Right lung (tissue), 10 donors: ENCODE measurements around the gene KCNJ5. TPM values are rescaled to one million over a fixed set of nuclear protein-coding genes. Genes with fewer than 3 reads are reported as not detected.
A peak's percentile ranks its signal among the peaks of the same experiment; 100 is the strongest.

Experiments
- DNase-seq, 2 donors: peaks; one replicate each; pipeline ENCODE4 v3.0.0-alpha.2; 2013
- long read RNA-seq, 8 donors: transcript quantifications; one replicate each; lab custom pipeline, GENCODE V29; 2026
- polyA plus RNA-seq, 5 donors: library from polyadenylated mRNA; unstranded; fragments of 120-200 nt; gene quantifications; one replicate each; pipeline versions ENCODE4 v1.2.1 to v1.2.3, GENCODE V29; 2013; ENCODE audit warnings: inconsistent platforms in 1 of 5, low replicate concordance in 1 of 5; ENCODE audit not compliant: insufficient read length in 5 of 5, insufficient read depth in 1 of 5

KCNJ5 gene
- 10 to 100 TPM in 2 of 5 donors, 1 to 10 TPM in 3; 5.7 to 12.2 (median 10.0) TPM for polyA plus RNA-seq
- long read RNA-seq, donor 1, full-length matches to known transcripts = 8 of 8 reads
- long read RNA-seq, donor 1, partial matches to known transcripts = 0 of 8 reads
- long read RNA-seq, donor 1, other reads (novel, unspliced or antisense) = 0 of 8 reads
- long read RNA-seq, donor 2, partial matches to known transcripts = 0 of 1 reads
- long read RNA-seq, donor 2, other reads (novel, unspliced or antisense) = 0 of 1 reads
- long read RNA-seq, donor 3, full-length matches to known transcripts = 3 of 3 reads
- long read RNA-seq, donor 3, partial matches to known transcripts = 0 of 3 reads
- long read RNA-seq, donor 3, other reads (novel, unspliced or antisense) = 0 of 3 reads
- long read RNA-seq, donor 4, full-length matches to known transcripts = 5 of 10 reads
- long read RNA-seq, donor 4, partial matches to known transcripts = 5 of 10 reads
- long read RNA-seq, donor 4, other reads (novel, unspliced or antisense) = 0 of 10 reads
- long read RNA-seq, donor 5, full-length matches to known transcripts = 3 of 3 reads
- long read RNA-seq, donor 5, partial matches to known transcripts = 0 of 3 reads
- long read RNA-seq, donor 5, other reads (novel, unspliced or antisense) = 0 of 3 reads
- long read RNA-seq, donor 6, full-length matches to known transcripts = 4 of 4 reads
- long read RNA-seq, donor 6, partial matches to known transcripts = 0 of 4 reads
- long read RNA-seq, donor 6, other reads (novel, unspliced or antisense) = 0 of 4 reads
- long read RNA-seq, donor 7, full-length matches to known transcripts = 6 of 6 reads
- long read RNA-seq, donor 7, partial matches to known transcripts = 0 of 6 reads
- long read RNA-seq, donor 7, other reads (novel, unspliced or antisense) = 0 of 6 reads
- long read RNA-seq, donor 8, full-length matches to known transcripts = 1 of 1 reads
- long read RNA-seq, donor 8, partial matches to known transcripts = 0 of 1 reads
- long read RNA-seq, donor 8, other reads (novel, unspliced or antisense) = 0 of 1 reads

- peak in 1 of 2 donors; percentile 64 for DNase-seq
Measured at GRCh38 chr11:128890543-128891368, at the start of gene KCNJ5. Gene KCNJ5, plus strand, starts transcription at chr11:128891356. Its CDS starts 19,918 bp downstream, at chr11:128911274.

DNA sequence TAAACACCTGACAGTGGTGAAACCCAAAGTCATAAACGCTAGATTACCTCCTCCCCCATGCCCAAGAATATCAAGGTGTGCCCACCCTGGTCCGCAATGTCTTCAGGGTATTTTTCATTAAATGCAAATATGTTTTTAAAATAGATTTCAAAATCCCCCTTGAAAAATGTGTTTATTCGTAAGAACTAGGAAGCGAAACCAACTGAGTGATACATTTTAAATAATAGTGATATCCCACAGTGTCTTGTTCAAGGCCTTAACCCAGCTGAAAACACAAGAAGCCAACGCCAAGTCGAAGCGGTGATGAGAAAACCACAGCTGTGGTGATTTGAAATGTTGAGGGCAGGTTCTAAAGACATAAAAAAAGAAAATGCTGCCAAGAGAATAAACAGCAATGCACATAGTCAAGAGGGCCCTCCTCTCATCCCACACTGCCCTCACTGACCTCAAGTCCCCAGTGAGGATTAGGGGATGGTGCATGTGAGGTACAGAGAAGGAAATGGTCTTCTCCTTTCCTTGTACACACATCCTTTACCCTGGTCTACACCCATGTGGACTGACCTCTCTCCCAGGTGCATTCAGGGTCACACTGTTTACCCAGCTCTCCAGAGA, 49.6 kb upstream of the KCNJ5 start:
- DNase-seq = no peak

- no peak for DNase-seq
Measured at GRCh38 chr11:128843198-128843785, 47.9 kb upstream of the KCNJ5 start.

GRCh38 chr11:128845334-128845780, 45.8 kb upstream of the KCNJ5 start:
- no peak for DNase-seq

GRCh38 chr11:128846985-128847384, 44.2 kb upstream of the KCNJ5 start:
- no peak for DNase-seq

DNA sequence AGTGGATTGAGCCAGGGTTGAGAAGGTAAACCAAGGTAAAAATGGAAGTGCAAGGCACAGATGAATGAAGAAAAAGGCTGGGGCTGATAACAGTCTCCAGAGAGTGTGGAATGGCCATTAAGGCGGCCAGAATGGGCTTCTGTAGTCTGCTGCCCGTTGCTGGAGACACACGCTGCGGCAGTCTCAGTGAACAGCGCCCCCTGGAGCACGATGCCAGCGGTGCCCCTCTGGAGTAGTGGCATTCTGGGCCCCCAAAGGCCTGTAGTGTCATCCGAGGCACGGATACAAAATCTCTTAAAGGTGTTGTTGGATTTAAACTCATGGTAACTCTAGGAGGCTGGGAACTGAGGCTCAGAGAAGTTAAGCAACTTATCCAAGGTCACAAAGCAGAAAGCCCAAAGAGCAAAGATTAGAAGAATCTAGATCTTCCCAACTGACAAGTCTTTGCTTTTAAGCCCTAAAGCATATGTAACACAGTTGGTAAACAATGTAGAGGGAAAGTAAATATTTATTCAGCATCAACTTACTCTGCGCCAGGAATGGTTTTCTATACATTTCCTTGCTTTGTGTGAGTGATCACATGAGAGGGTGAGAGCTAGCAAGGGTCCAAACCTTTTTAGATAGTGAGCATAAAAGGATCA, 42.2 kb upstream of the KCNJ5 start:
- no peak for DNase-seq

DNA sequence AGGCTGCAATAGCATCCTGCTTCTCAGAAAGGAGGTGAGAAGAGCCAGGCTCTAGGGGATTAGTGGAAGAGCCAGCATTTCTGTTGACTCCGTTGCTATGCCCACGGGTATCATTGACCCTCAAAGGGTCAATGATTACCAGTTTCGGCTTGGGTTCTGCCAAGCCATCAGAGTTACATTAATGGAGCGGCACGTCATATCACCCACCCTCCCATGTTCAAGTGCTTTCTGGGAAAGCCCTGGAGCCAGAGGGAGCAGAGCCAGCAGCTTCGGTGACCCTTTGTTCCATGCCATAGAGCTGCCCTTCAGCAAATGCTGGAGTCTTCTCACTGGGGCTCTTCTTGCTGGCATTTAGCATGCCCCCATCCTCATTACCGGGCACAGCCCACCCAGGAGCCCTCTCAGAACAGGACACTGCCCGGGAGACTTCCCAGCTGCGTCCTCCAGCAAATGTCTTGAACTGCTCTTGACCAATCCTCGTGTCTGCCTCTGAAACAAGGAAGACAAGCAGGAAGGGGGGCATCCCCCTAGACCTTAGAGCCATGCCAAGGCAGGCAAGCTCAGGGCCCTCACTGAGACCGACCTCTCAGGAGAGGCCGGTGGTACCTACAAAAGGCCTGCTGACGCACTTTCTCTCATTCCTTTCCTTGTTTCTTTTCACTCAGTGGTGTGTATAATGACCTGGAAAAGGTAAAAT, 38.7 kb upstream of the KCNJ5 start:
- peak; percentile 24 to 30 for DNase-seq

DNA sequence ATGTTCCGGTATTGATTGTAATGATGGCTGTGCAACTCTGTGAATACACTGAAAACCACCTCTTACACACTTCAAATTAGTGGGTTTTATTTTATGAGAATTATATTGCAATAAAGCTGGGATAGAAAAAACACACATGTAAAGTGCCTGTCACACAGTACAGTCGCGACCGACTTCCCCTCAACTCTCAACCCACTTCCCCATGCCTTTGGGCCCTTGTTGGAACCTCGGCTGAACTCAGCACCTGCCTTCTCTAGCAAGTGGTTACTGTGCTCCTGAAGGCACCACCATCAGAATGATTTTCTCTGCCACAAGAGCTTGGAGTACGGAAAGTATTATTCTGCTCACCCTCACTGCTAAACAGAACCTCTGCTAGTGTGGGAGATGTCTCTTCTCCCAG, 37.6 kb upstream of the KCNJ5 start:
- DNase-seq = no peak

DNA sequence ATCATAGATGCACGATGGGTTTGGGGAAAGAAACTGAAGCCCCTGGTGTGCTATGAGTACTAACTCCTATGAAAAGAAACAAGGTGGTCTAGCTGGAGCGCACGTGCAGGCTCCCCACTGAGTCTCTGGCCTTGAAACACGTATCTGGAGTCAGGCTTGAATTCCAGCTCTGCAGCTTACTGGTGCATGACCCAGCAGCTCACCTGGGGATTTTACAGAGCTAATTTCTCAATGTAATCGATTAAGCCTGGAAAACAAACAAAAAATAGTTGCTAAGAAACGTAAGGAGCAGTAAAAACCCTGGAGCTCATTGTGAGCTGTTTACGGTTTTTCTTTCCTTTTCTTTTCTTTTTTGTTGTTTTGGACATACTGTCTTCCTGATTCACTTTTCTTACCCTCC, 36.3 kb upstream of the KCNJ5 start:
- no peak for DNase-seq

GRCh38 chr11:128856241-128856640, 34.9 kb upstream of the KCNJ5 start:
- no peak for DNase-seq

- no peak for DNase-seq
Measured at GRCh38 chr11:128857341-128857740, 33.8 kb upstream of the KCNJ5 start.

DNA sequence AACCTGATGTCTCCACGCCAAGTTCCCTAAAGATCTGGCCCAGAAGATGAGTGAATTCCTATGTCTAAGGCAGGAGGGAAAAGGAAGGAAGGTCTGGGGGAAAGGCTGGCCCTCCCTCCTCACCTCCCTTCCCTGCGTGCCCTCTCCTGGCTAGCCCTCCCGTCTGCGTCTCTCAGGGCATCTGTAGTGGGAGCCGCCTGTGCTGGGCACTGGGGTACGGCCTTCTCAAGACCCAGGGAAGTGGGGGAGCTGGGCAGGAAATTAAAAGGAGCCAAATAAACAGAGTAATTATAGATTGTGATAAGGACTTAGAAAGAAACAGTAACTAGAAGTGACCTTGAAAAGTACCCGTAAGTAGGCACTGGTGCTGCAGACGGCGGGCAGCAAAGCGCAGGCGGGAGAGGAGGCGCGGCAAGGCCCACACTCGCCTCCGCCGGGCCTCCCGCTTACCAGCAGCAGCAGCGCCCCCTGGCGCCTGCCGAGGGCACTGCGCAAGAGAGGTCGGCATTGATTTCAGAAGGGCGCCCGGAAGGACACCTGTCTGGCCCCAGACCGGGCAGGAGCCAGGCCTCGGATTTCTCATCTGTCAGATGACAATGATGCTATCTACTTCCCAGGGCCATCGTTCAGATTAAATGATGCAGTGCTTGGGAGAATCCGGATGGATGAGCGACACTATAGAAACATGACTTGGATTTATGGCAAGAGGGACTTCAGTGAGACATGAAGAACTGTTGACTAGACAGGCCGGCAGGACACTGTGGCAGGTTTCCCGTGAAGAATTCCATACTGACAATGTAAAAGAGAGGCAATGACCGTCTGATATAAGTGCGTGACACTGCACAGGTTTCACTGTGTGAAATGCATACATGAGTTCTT, 31.4 kb upstream of the KCNJ5 start:
- DNase-seq = peak; percentile 45 to 47

DNA sequence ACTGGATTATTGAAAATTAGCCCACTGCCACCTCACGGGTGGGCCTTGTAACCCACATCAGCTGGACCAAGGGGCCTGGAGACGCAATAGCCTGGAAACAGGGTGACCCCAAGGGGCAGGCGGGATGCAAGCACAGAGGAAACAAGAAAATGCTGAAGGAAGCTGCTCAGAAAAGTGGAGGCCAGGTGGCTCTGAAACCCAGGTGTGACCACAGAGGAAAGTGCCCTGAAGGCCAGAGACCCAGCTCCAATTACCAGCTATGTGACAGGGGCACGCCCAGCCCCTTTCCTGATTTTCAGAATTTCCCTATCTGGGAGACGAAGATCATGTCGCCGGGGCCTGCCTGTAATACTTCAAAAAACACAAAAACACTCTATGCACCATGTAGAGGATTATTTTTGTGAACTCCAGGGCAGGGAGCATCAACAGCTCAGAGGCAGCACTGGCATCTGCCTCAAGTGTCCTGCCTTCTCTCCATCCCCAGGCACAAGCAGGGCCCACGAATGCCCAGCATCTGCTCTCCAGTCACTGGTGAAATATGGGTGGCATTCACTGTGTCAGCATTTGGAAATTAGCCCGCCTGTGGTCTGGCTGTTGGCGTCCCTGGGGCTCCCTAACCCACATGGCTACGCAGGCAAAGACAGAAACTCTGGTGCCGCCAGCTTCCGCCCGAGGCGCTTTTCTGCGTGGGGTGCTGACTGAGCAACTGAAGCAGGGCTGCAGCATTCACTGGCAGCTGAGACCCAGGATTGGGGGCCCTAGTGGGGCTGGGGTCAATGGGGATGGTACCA, 30.4 kb upstream of the KCNJ5 start:
- no peak for DNase-seq

- DNase-seq = no peak
Measured at GRCh38 chr11:128862406-128862805, 28.8 kb upstream of the KCNJ5 start.

DNA sequence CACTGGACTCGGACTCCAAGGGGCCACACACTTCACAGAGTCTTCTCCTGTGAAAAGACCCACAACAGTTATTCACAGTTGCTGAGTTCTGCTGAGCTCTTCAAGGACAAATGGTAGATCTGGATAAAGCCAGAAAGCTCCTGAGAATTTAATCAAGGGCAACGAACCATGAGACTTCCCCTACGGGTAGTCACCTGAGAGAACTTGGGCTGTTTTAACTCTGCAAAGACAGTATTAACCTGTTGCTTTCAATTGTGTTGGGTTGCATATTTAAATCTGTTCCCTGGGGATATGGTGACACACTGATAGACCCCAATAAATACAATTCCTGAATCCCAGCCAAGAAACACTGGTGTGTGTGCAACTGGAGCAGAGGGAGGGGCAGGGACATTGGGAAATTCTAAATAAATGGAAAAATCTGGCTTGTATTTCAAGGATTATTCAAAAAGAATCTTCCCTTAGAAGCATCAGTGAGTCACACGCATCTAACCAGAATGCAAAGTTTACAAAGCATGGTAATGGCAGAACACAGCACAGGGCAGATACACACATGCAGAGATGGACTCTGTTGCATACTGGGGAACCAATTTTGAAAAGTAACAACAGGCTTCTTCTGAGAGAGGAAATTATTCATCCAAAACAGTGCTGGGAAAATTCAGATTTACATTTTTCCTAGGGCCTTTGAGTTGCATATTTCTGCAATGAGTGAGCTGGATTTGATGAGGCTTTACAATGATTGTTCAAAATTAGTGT, 28.1 kb upstream of the KCNJ5 start:
- no peak for DNase-seq

- no peak for DNase-seq
Measured at GRCh38 chr11:128865490-128865889, 25.7 kb upstream of the KCNJ5 start.

- no peak for DNase-seq
Measured at GRCh38 chr11:128867277-128867676, 23.9 kb upstream of the KCNJ5 start, which contains the start of gene KCNJ1. Gene KCNJ1, minus strand, starts transcription at chr11:128867296. Its CDS starts 27,053 bp downstream, at chr11:128840243.
